HEK293 (cell line): ENCODE measurements around the gene CHRNA4.

Experiments used
- CTCF ChIP-seq: fragments of 450-650 bp; formaldehyde crosslinking; IDR thresholded peaks from 2 replicates; pipeline ENCODE4 v1.5.1; 2016; ENCODE audit warnings: missing biosample characterization, missing genetic modification characterization
- KLF1 ChIP-seq: fragments of 450-650 bp; formaldehyde crosslinking; IDR thresholded peaks from 2 replicates; pipeline ENCODE4 v1.5.1; 2016; ENCODE audit warnings: missing biosample characterization, missing genetic modification characterization
- ZNF211 ChIP-seq: fragments of 450-650 bp; formaldehyde crosslinking; IDR thresholded peaks from 2 replicates; pipeline ENCODE4 v1.5.1; 2016; ENCODE audit warnings: low read depth, missing biosample characterization, missing genetic modification characterization
- ZNF239 ChIP-seq: fragments of 450-650 bp; formaldehyde crosslinking; IDR thresholded peaks from 2 replicates; pipeline ENCODE4 v1.5.1; 2016; ENCODE audit warnings: missing biosample characterization, missing genetic modification characterization
- ZNF274 ChIP-seq, 2 experiments: fragments of 200-500 bp in 1 of 2; fragments of 450-650 bp in 1 of 2; sonication (Bioruptor generic) in 1 of 2; formaldehyde crosslinking in 1 of 2; IDR thresholded peaks; 2 replicates each; pipeline versions ENCODE4 v1.5.1 to v1.6.1; 2014 to 2016; ENCODE audit warnings: borderline replicate concordance in 1 of 2, inconsistent platforms in 1 of 2, low read length in 1 of 2, missing biosample characterization in 1 of 2, missing genetic modification characterization in 1 of 2
- ZNF335 ChIP-seq: fragments of 450-650 bp; formaldehyde crosslinking; conservative IDR thresholded peaks from 2 replicates; pipeline ENCODE4 v1.5.1; 2016; ENCODE audit warnings: missing biosample characterization, missing genetic modification characterization

GRCh38 chr20:63387917-63388316 is 26.8 kb upstream of the CHRNA4 start:
- TF ChIP-seq CTCF (tag by site-specific recombination) = no peak
- no peak for TF ChIP-seq ZNF239 (tag by site-specific recombination)
- no peak for TF ChIP-seq ZNF335 (tag by site-specific recombination)
- no peak for TF ChIP-seq ZNF211 (tag by site-specific recombination)
- no peak for TF ChIP-seq KLF1 (tag by site-specific recombination)
- TF ChIP-seq ZNF274 (IDR thresholded peaks at IDR 0.05; ENCODE audit: low read length) = no peak
- no peak for TF ChIP-seq ZNF274 (tag by site-specific recombination; IDR thresholded peaks at IDR 0.05; ENCODE audit: borderline replicate concordance)
